Measurements from ENCODE around the gene MISP. TPM values are rescaled to one million over a fixed set of nuclear protein-coding genes. Genes with fewer than 3 reads are reported as not detected.

MISP gene
- total RNA-seq, 1 donor from 2014 or later, result not detected

GRCh38 chr19:795691-796581 lies 45.0 kb downstream of the MISP start:
- no peaks in the 10 kb centered on the region for H3K27me3 ChIP-seq (ENCODE audit: low read depth)
- peak overlapping the region; percentile 77 for H3K4me3 ChIP-seq
- peaks cover 65% of the 10 kb centered on the region for H3K4me1 ChIP-seq
- peak overlapping the region; percentile 88 for H3K27ac ChIP-seq (replicated peaks)
- no peak for DNase-seq
- H3K36me3 ChIP-seq, result peaks cover 11% of the 10 kb centered on the region
- no peaks in the 10 kb centered on the region for H3K9me3 ChIP-seq (replicated peaks)
- intact Hi-C loops (cut with micrococcal nuclease), result no loop called here
- TF ChIP-seq CTCF (IDR thresholded peaks at IDR 0.05; ENCODE audit: borderline replicate concordance), result no peak

GRCh38 chr19:796692-797527 lies 46.0 kb downstream of the MISP start, which contains the start of gene PTBP1:
PTBP1 (plus strand) TSS chr19:797452; CDS start chr19:797498, 46 bp downstream.
- TF ChIP-seq CTCF (IDR thresholded peaks at IDR 0.05; ENCODE audit: borderline replicate concordance), result peak; percentile 39
- H3K4me1 ChIP-seq, result peaks cover 66% of the 10 kb centered on the region
- intact Hi-C loops (cut with micrococcal nuclease), result no loop called here

GRCh38 chr19:797528-798414 lies 46.9 kb downstream of the MISP start:
- intact Hi-C loops (cut with micrococcal nuclease), result no loop called here
- Histone ChIP-seq H3K4me1 (peaks cover 66% of the 10 kb centered on the region), H3K36me3 (peaks cover 11% of the 10 kb centered on the region), H3K27ac (replicated peaks) (peak overlapping the region; percentile 100), H3K4me3 (peak overlapping the region; percentile 77), H3K27me3 (ENCODE audit: low read depth) (no peaks in the 10 kb centered on the region), H3K9me3 (replicated peaks) (no peaks in the 10 kb centered on the region)
- no peak for TF ChIP-seq CTCF (IDR thresholded peaks at IDR 0.05; ENCODE audit: borderline replicate concordance)
- peak; percentile 91 for DNase-seq

More at GRCh38 chr19:796692-797527, 46.0 kb downstream of the MISP start, which contains the start of gene PTBP1:
- Histone ChIP-seq H3K27me3 (ENCODE audit: low read depth) (no peaks in the 10 kb centered on the region), H3K36me3 (peaks cover 11% of the 10 kb centered on the region), H3K9me3 (replicated peaks) (no peaks in the 10 kb centered on the region), H3K4me3 (peak within 1 kb of the TSS; percentile 77), H3K27ac (replicated peaks) (peak within 1 kb of the TSS; percentile 100)
- peak; percentile 100 for DNase-seq

- peak overlapping the region; percentile 100 for H3K27ac ChIP-seq (replicated peaks)
- intact Hi-C loops (cut with micrococcal nuclease), result no loop called here
- DNase-seq, result no peak
- no peak for TF ChIP-seq CTCF (IDR thresholded peaks at IDR 0.05; ENCODE audit: borderline replicate concordance)
- peaks cover 71% of the 10 kb centered on the region for H3K4me1 ChIP-seq
- H3K36me3 ChIP-seq, result peaks cover 13% of the 10 kb centered on the region
- no peaks in the 10 kb centered on the region for H3K9me3 ChIP-seq (replicated peaks)
- peak overlapping the region; percentile 77 for H3K4me3 ChIP-seq
- H3K27me3 ChIP-seq (ENCODE audit: low read depth), result no peaks in the 10 kb centered on the region
Observed at GRCh38 chr19:798415-799075, 47.6 kb downstream of the MISP start.
